H1 (cell line): ENCODE measurements around the gene HIVEP3.

ENCODE experiments used
- BCL11A ChIP-seq, 2 experiments: IDR thresholded peaks; one replicate each; pipeline ENCODE4 v1.6.1; 2011; ENCODE audit warnings: low read depth in 2 of 2, low read length in 2 of 2, mild to moderate bottlenecking in 2 of 2
- CBX5 ChIP-seq: fragments of 300-800, 300-1000 bp; sonication (generic); IDR thresholded peaks from 2 replicates; pipeline ENCODE4 v1.7.1; 2016; ENCODE audit warnings: antibody characterized with exemption, low read length, low read depth
- CTCF ChIP-seq, 3 experiments: IDR thresholded peaks; 1 replicate in 2 of 3; 2 replicates in 1 of 3; pipeline versions ENCODE4 v1.5.1 to v1.6.1; 2011; ENCODE audit warnings: low read length in 3 of 3, mild to moderate bottlenecking in 3 of 3, inconsistent platforms in 2 of 3, low read depth in 1 of 3, moderate library complexity in 1 of 3; ENCODE audit not compliant: insufficient read depth in 1 of 3; ENCODE audit errors: control extremely low read depth in 1 of 3
- EGR1 ChIP-seq: IDR thresholded peaks from 2 replicates; pipeline ENCODE4 v1.6.1; 2011; ENCODE audit warnings: low read depth, low read length, borderline replicate concordance
- EP300 ChIP-seq, 2 experiments: IDR thresholded peaks; 1 replicate in 1 of 2; 2 replicates in 1 of 2; pipeline ENCODE4 v1.6.1; 2011 to 2012; ENCODE audit warnings: low read depth in 2 of 2, low read length in 2 of 2, mild to moderate bottlenecking in 2 of 2, borderline replicate concordance in 1 of 2, inconsistent platforms in 1 of 2, moderate library complexity in 1 of 2
- GABPA ChIP-seq: IDR thresholded peaks from 2 replicates; pipeline ENCODE4 v1.6.1; 2011; ENCODE audit warnings: mild to moderate bottlenecking, low read length, moderate library complexity, borderline replicate concordance; ENCODE audit not compliant: insufficient read depth
- KDM1A ChIP-seq: fragments of 200-600, 300-600 bp; sonication (generic); IDR thresholded peaks from 2 replicates; pipeline ENCODE4 v1.7.1; 2016; ENCODE audit warnings: mild to moderate bottlenecking, low read length, borderline replicate concordance
- POLR2AphosphoS5 ChIP-seq: IDR thresholded peaks from 2 replicates; pipeline ENCODE4 v1.6.1; 2011; ENCODE audit warnings: low read depth, low read length
- RAD21 ChIP-seq, 2 experiments: IDR thresholded peaks in 1 of 2; conservative IDR thresholded peaks in 1 of 2; 2 replicates each; pipeline ENCODE4 v1.6.1; 2011; ENCODE audit warnings: low read depth in 2 of 2, low read length in 2 of 2, improper control_type of control experiment in 1 of 2, inconsistent platforms in 1 of 2, mild to moderate bottlenecking in 1 of 2, moderate library complexity in 1 of 2
- RNF2 ChIP-seq: fragments of 200-900, 300-1000 bp; sonication (generic); IDR thresholded peaks from 2 replicates; pipeline ENCODE4 v1.7.1; 2016; ENCODE audit warnings: borderline replicate concordance, low read depth, mild to moderate bottlenecking, antibody characterized with exemption, low read length; ENCODE audit not compliant: poor library complexity, severe bottlenecking; ENCODE audit errors: missing control alignments
- SIN3A ChIP-seq, 2 experiments: IDR thresholded peaks in 1 of 2; conservative IDR thresholded peaks in 1 of 2; 2 replicates each; pipeline ENCODE4 v1.6.1; 2011 to 2012; ENCODE audit warnings: low read length in 2 of 2, improper control_type of control experiment in 1 of 2, low read depth in 1 of 2, mild to moderate bottlenecking in 1 of 2
- TAF1 ChIP-seq: IDR thresholded peaks from 2 replicates; pipeline ENCODE4 v1.6.1; 2011; ENCODE audit warnings: mild to moderate bottlenecking, low read depth, low read length
- USF2 ChIP-seq: IDR thresholded peaks from 2 replicates; pipeline ENCODE4 v1.6.1; 2011; ENCODE audit warnings: low read length, improper control_type of control experiment
- ZNF274 ChIP-seq: IDR thresholded peaks from 2 replicates; pipeline ENCODE4 v1.7.0; 2012; ENCODE audit warnings: low read length, borderline replicate concordance; ENCODE audit errors: extremely low read depth

GRCh38 chr1:41730806-41731205 lies 187.9 kb downstream of the HIVEP3 start:
- TF ChIP-seq CTCF (IDR thresholded peaks at IDR 0.05; ENCODE audit: control extremely low read depth in 1 of 3, insufficient read depth in 1 of 3, low read depth in 1 of 3, low read length in 3 of 3) = no peak
- TF ChIP-seq TAF1 = no peak
- TF ChIP-seq GABPA = no peak
- TF ChIP-seq RNF2 = no peak
- TF ChIP-seq POLR2AphosphoS5 = no peak
- TF ChIP-seq EGR1 = no peak
- TF ChIP-seq EP300 (IDR thresholded peaks at IDR 0.05; ENCODE audit: borderline replicate concordance in 1 of 2, low read depth in 2 of 2, low read length in 2 of 2) = no peak
- TF ChIP-seq BCL11A (IDR thresholded peaks at IDR 0.05; ENCODE audit: low read depth in 2 of 2, low read length in 2 of 2) = no peak
- TF ChIP-seq CBX5 = no peak
- no peak for TF ChIP-seq USF2
- no peak for TF ChIP-seq SIN3A (conservative IDR thresholded peaks at IDR 0.05 in 1 of 2, IDR thresholded peaks at IDR 0.05 in 1 of 2; ENCODE audit: low read depth in 1 of 2, low read length in 2 of 2)
- no peak for TF ChIP-seq ZNF274
- TF ChIP-seq RAD21 (IDR thresholded peaks at IDR 0.05 in 1 of 2, conservative IDR thresholded peaks at IDR 0.05 in 1 of 2; ENCODE audit: low read depth in 2 of 2, low read length in 2 of 2) = no peak
- TF ChIP-seq KDM1A = no peak
